Measurements from ENCODE around the gene PMS2. TPM values are rescaled to one million over a fixed set of nuclear protein-coding genes. Genes with fewer than 3 reads are reported as not detected.

The PMS2 gene
- total and polyA plus RNA-seq, 2 donors (not counting 3 experiments of a cell fraction or from before 2014, with no cell fraction given) = 5.2 to 14.5 TPM

DNA sequence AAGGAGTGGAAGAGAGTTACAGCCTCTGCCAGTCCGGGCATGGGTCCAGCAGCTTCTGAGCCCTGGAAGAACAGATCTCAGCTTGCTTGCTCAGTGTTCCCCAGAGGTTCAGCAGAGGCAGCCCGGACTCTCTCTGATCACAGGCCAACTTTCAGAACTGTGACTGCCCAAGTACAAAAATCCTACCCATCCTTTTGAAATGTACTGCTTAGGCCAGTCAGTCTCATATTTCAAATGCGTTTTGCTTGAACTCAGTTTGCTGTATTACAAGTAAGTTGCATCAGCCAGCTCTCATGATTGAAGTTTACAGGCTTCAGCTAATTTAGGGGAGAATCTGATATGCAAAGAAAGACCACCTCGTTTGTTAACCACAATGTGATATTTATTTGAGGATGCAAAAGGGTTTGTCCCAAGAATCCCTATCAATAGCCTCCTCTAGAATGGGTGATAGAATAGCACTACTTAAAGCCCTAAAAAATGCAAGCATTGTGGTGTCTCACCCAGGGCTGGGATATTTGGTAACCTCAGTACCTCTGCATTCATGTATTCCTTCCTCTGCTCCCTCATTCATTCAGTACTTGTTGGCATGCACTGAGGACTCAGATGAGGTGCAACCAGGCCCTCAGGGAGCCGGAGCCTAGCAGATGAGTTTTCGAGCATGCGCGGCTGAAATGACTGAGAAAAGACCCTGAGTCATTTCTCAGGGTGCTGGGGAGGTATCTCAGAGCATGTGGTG lies 7.2 kb upstream of the PMS2 start:
- peaks cover 12 to 16% of the 10 kb centered on the region in 2 experiments for H3K36me3 ChIP-seq (ENCODE audit: control insufficient read depth in 2 of 2, extremely low read depth in 1 of 2, insufficient read depth in 2 of 2, low read length in 2 of 2)
- dilution Hi-C loops (cut with MboI; ENCODE audit: extremely low pct_ligation_motif_present, low sequenced_read_pairs) = no loop called here
- peaks cover 20% of the 10 kb centered on the region for H3K79me2 ChIP-seq (ENCODE audit: control insufficient read depth, insufficient read depth, low read length)
- POLR2A ChIA-PET = no interaction called here
- no peak overlapping the region for H3K27ac ChIP-seq (ENCODE audit: insufficient read depth, low read depth, low read length)
- H3K4me1 ChIP-seq (ENCODE audit: control insufficient read depth, extremely low read depth, insufficient read depth, low read length) = no peaks in the 10 kb centered on the region
- CTCF ChIA-PET = interaction anchor here (1.3 kb wide), 1 partner anchor 24 kb away, joined by 3 read pairs; no protein-coding TSS in a partner anchor
- no peak for TF ChIP-seq FOS (IDR thresholded peaks at IDR 0.05; ENCODE audit: borderline replicate concordance, insufficient read depth, low read length)
- no peak for TF ChIP-seq EZH2 (IDR thresholded peaks at IDR 0.05; ENCODE audit: borderline replicate concordance, low read depth, low read length, severe bottlenecking)
- TF ChIP-seq POLR2AphosphoS5 (IDR thresholded peaks at IDR 0.05; ENCODE audit: insufficient read depth, low read depth, low read length) = no peak
- TF ChIP-seq POLR2A (IDR thresholded peaks at IDR 0.05; ENCODE audit: low read depth, low read length) = no peak
- TF ChIP-seq MYC (IDR thresholded peaks at IDR 0.05; ENCODE audit: low read depth, low read length) = no peak
- no peak for TF ChIP-seq GATA2 (IDR thresholded peaks at IDR 0.05; ENCODE audit: insufficient read depth, insufficient read length, low read depth, low read length)
- TF ChIP-seq, protein P1, sequence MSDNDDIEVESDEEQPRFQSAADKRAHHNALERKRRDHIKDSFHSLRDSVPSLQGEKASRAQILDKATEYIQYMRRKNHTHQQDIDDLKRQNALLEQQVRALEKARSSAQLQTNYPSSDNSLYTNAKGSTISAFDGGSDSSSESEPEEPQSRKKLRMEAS (IDR thresholded peaks at IDR 0.05; ENCODE audit: insufficient read depth, insufficient read length) = no peak
- TF ChIP-seq JUN (IDR thresholded peaks at IDR 0.05; ENCODE audit: borderline replicate concordance, insufficient read depth, insufficient read length, low read depth) = no peak
- TF ChIP-seq, protein P2, sequence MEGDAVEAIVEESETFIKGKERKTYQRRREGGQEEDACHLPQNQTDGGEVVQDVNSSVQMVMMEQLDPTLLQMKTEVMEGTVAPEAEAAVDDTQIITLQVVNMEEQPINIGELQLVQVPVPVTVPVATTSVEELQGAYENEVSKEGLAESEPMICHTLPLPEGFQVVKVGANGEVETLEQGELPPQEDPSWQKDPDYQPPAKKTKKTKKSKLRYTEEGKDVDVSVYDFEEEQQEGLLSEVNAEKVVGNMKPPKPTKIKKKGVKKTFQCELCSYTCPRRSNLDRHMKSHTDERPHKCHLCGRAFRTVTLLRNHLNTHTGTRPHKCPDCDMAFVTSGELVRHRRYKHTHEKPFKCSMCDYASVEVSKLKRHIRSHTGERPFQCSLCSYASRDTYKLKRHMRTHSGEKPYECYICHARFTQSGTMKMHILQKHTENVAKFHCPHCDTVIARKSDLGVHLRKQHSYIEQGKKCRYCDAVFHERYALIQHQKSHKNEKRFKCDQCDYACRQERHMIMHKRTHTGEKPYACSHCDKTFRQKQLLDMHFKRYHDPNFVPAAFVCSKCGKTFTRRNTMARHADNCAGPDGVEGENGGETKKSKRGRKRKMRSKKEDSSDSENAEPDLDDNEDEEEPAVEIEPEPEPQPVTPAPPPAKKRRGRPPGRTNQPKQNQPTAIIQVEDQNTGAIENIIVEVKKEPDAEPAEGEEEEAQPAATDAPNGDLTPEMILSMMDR (IDR thresholded peaks at IDR 0.05; ENCODE audit: extremely low read depth in 1 of 2, insufficient read depth in 1 of 2, low read depth in 1 of 2, low read length in 2 of 2) = no peak
- DNase-seq (ENCODE audit: low read depth, low spot score) = no peak
- no peaks in the 10 kb centered on the region for H3K27me3 ChIP-seq (ENCODE audit: control insufficient read depth in 2 of 2, insufficient read depth in 2 of 2, low read length in 2 of 2)
- H3K9ac ChIP-seq (replicated peaks; ENCODE audit: extremely low read depth, insufficient read depth, low read length) = no peak overlapping the region
- no peak overlapping the region for H3K4me3 ChIP-seq (replicated peaks in 1 of 3; ENCODE audit: insufficient read depth in 1 of 3, low read depth in 1 of 3, low read length in 3 of 3)
- H3K9me1 ChIP-seq (replicated peaks; ENCODE audit: control insufficient read depth, extremely low read depth, insufficient read depth, low read length) = no peaks in the 10 kb centered on the region
- no peaks in the 10 kb centered on the region for H3K9me3 ChIP-seq (replicated peaks; ENCODE audit: control insufficient read depth, insufficient read depth, low read length)
- intact Hi-C loops (cut with micrococcal nuclease) = no loop called here
- no TSS peak for BruUV-seq (replicated peaks)
- H3K4me2 ChIP-seq (ENCODE audit: insufficient read depth, low read length) = no peak overlapping the region
- FAIRE-seq = no peak
- no peaks in the 10 kb centered on the region for H4K20me1 ChIP-seq (replicated peaks; ENCODE audit: control insufficient read depth, extremely low read depth, insufficient read depth, low read length)
- H2AFZ ChIP-seq (ENCODE audit: low read depth, low read length) = no peak overlapping the region
